GM03348 (cell line): ENCODE results near the gene CNIH4.
A peak's percentile ranks its signal among the peaks of the same experiment; 100 is the strongest.
"Not testable (repeated sequence)": the region's sequence is repeated elsewhere in the genome, so short reads cannot be mapped to it uniquely, and the experiment has no call there.

ENCODE experiments used
- DNase-seq: peaks from one replicate; pipeline ENCODE4 v3.0.0; 2012; ENCODE audit warnings: low spot score

Gene CNIH4

GRCh38 chr1:224356685-224357625 is at the start of gene CNIH4:
CNIH4 (plus strand) TSS chr1:224356879; CDS start chr1:224356925, 46 bp downstream.
- DNase-seq, result peak; percentile 96

- DNase-seq, result no peak
These were observed 48.6 kb upstream of the CNIH4 start for GRCh38 chr1:224308064-224308463.

- DNase-seq, result not testable (repeated sequence)
These were observed 45.2 kb upstream of the CNIH4 start for GRCh38 chr1:224311503-224311902.

GRCh38 chr1:224312025-224312424 is 44.7 kb upstream of the CNIH4 start:
- DNase-seq, result no peak

GRCh38 chr1:224317383-224318045 is 39.2 kb upstream of the CNIH4 start:
- DNase-seq, result no peak

- DNase-seq, result no peak
These were observed 35.0 kb upstream of the CNIH4 start for GRCh38 chr1:224321706-224322105.

GRCh38 chr1:224325959-224326358 is 30.7 kb upstream of the CNIH4 start:
- DNase-seq, result no peak

- no peak for DNase-seq
These were observed 28.0 kb upstream of the CNIH4 start for GRCh38 chr1:224328644-224329043.

- DNase-seq, result no peak
These were observed 27.2 kb upstream of the CNIH4 start for GRCh38 chr1:224329484-224329841.

GRCh38 chr1:224329842-224330753 is 26.6 kb upstream of the CNIH4 start, which contains the start of gene NVL:
NVL (minus strand) TSS chr1:224330172; CDS start chr1:224330127, 45 bp downstream.
- DNase-seq, result peak; percentile 93

GRCh38 chr1:224331326-224331725 is 25.4 kb upstream of the CNIH4 start:
- DNase-seq, result no peak

- no peak for DNase-seq
These were observed 24.9 kb upstream of the CNIH4 start for GRCh38 chr1:224331824-224332223.

- peak; percentile 68 for DNase-seq
These were observed 23.3 kb upstream of the CNIH4 start for GRCh38 chr1:224333309-224333926.

- DNase-seq, result peak; percentile 46
These were observed 22.5 kb upstream of the CNIH4 start for GRCh38 chr1:224333939-224334786.

GRCh38 chr1:224338150-224338838 is 18.4 kb upstream of the CNIH4 start:
- no peak for DNase-seq

- DNase-seq, result no peak
These were observed 17.1 kb upstream of the CNIH4 start for GRCh38 chr1:224339442-224340033.

- DNase-seq, result not testable (repeated sequence)
These were observed 16.0 kb upstream of the CNIH4 start for GRCh38 chr1:224340453-224341384.

GRCh38 chr1:224343679-224344078 is 13.0 kb upstream of the CNIH4 start:
- DNase-seq, result no peak
